ENCODE results near the gene HPS1. TPM values are rescaled to one million over a fixed set of nuclear protein-coding genes. Genes with fewer than 3 reads are reported as not detected.

HPS1 gene
- total RNA-seq = 27.1 and 28.8 TPM in 2 replicates

GRCh38 chr10:98446661-98447221 lies at the start of gene HPS1:
TSS of gene HPS1 (minus strand) at chr10:98446935. CDS start at chr10:98443240, 3,695 bp downstream.
- DNase-seq (ENCODE audit: low read depth, low spot score) = no peak

GRCh38 chr10:98492763-98493162 lies 46.0 kb upstream of the HPS1 start:
- DNase-seq (ENCODE audit: low read depth, low spot score) = no peak

- DNase-seq (ENCODE audit: low read depth, low spot score) = no peak
These were observed 43.1 kb upstream of the HPS1 start for GRCh38 chr10:98489561-98490481.

- DNase-seq (ENCODE audit: low read depth, low spot score) = no peak
These were observed 42.1 kb upstream of the HPS1 start for GRCh38 chr10:98488669-98489430.

GRCh38 chr10:98487649-98488048 lies 40.9 kb upstream of the HPS1 start:
- DNase-seq (ENCODE audit: low read depth, low spot score) = no peak

GRCh38 chr10:98486421-98486820 lies 39.7 kb upstream of the HPS1 start:
- no peak for DNase-seq (ENCODE audit: low read depth, low spot score)

- DNase-seq (ENCODE audit: low read depth, low spot score) = no peak
These were observed 39.2 kb upstream of the HPS1 start for GRCh38 chr10:98485959-98486358.

GRCh38 chr10:98483658-98484057 lies 36.9 kb upstream of the HPS1 start:
- DNase-seq (ENCODE audit: low read depth, low spot score) = no peak

- DNase-seq (ENCODE audit: low read depth, low spot score) = no peak
These were observed 35.4 kb upstream of the HPS1 start for GRCh38 chr10:98482096-98482495.

GRCh38 chr10:98481404-98481945 lies 34.7 kb upstream of the HPS1 start:
- no peak for DNase-seq (ENCODE audit: low read depth, low spot score)

- DNase-seq (ENCODE audit: low read depth, low spot score) = no peak
These were observed 31.9 kb upstream of the HPS1 start for GRCh38 chr10:98478430-98479222.

GRCh38 chr10:98477861-98478260 lies 31.1 kb upstream of the HPS1 start:
- DNase-seq (ENCODE audit: low read depth, low spot score) = no peak

GRCh38 chr10:98474628-98475027 lies 27.9 kb upstream of the HPS1 start:
- no peak for DNase-seq (ENCODE audit: low read depth, low spot score)

GRCh38 chr10:98472196-98472595 lies 25.5 kb upstream of the HPS1 start:
- DNase-seq (ENCODE audit: low read depth, low spot score) = no peak

- DNase-seq (ENCODE audit: low read depth, low spot score) = no peak
These were observed 24.1 kb upstream of the HPS1 start for GRCh38 chr10:98470850-98471249.

GRCh38 chr10:98469001-98469931 lies 22.5 kb upstream of the HPS1 start:
- no peak for DNase-seq (ENCODE audit: low read depth, low spot score)

GRCh38 chr10:98467506-98468318 lies 21.0 kb upstream of the HPS1 start:
- DNase-seq (ENCODE audit: low read depth, low spot score) = peak; percentile 32

- DNase-seq (ENCODE audit: low read depth, low spot score) = no peak
These were observed 20.2 kb upstream of the HPS1 start for GRCh38 chr10:98466861-98467505.

GRCh38 chr10:98465866-98466265 lies 19.1 kb upstream of the HPS1 start:
- no peak for DNase-seq (ENCODE audit: low read depth, low spot score)
